COLO668 (cell line): ENCODE measurements around the gene TUBB2A.
"Not testable (repeated sequence)": the region's sequence is repeated elsewhere in the genome, so short reads cannot be mapped to it uniquely, and the experiment has no call there.

Source experiments
- DNase-seq: peaks from one replicate; lab custom pipeline; 2025; ENCODE audit not compliant: unreplicated experiment; lab: John Stamatoyannopoulos, UW

Gene TUBB2A

DNA sequence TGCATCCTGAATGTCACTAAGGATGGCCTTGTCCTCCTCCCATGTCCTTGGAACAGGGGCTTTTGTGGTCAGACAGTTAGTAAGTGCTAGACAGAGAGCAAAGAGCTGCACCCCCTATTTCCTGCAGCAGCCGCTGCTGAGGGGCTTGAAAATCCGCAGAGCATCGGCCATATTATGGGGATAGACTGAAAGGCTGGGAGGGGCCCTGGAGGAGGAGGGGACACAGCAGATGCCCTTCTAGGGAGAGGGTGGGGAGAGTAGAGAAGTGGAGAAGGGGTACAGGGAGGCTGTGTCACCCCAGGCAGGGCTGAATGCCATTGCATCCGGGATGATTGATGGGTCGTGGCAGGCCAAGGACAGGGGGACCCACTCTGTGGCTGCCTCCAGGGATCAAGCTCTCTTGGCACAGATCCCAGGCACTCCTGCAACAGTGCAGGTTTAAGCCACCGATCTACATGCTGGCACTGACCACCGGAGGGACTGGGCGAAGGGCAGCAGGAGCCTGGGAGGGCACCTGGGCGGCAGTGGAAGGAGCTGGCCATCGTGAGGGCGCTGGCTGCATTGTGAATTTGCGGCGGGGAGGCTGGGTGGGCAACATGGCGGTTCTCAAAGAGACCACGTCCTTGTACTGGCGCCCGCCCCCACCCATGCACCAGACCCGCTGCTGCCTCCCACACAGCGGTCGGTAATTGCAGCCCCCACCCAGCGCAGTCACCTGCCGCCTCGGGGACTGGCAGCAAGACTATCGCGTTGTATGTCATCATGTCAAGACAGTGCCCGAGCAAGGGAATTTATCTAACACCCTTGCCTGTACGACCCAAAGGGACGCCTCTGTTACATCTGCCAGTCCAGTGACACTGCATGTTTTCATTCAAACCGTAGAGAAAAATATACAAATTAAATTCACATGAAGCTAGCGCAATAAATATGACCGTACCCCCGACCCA lies 887 bp downstream of the TUBB2A start:
- DNase-seq = peak; percentile 21

DNA sequence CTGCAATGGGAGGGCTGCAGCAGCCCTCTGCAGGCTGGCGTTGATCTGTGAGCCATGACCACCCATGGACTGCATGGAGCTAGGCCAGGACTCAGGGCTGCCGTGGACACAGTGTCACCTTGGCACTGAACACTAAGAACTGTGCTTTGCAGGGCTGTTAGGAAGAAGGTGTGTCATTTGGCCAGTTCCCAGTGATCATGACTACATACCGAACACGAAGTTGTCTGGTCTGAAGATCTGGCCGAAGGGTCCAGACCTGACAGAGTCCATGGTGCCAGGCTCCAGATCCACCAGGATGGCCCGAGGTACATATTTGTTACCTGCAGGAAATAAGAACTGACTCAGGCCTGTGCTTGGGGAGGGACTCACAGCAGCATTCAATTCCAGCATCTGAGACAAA lies 1.9 kb downstream of the TUBB2A start:
- DNase-seq = not testable (repeated sequence)

DNA sequence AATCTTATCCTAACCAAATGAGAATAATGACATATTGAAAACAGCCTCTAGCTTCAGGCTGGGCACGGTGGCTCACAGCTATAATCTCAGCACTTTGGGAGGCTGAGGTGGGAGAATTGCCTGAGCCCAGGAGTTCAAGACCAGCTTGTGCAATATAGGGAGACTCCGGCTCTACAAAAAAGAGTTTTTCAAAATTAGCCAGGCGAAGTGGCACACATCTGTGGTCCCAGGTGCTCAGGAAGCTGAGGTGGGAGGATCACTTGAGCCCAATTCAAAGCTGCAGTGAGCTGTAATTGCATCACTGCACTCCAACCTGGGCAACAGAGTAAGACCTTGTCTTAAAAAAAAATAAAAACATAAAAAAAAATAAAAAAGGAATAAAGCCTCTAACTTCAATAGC lies 4.7 kb downstream of the TUBB2A start:
- no peak for DNase-seq

DNA sequence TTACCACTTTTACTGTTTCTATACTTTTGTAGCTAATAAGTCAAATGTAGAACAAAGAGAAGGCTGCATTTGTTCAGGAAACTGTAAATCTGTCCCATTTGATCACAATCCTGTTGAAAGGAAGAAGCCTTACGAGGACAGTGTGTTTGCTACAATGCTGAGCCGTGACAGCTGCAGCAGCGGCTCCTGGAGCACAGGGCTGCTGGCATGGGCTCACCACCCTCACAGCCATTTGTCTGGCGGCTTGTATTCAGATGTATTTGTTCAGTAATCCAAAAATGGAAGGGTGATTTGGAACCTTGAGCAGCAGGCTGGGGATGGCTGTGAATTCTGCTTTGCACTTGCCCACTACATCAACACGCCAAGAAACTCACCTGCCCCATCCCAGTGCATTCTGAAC lies 5.7 kb downstream of the TUBB2A start:
- DNase-seq = peak; percentile 22

DNA sequence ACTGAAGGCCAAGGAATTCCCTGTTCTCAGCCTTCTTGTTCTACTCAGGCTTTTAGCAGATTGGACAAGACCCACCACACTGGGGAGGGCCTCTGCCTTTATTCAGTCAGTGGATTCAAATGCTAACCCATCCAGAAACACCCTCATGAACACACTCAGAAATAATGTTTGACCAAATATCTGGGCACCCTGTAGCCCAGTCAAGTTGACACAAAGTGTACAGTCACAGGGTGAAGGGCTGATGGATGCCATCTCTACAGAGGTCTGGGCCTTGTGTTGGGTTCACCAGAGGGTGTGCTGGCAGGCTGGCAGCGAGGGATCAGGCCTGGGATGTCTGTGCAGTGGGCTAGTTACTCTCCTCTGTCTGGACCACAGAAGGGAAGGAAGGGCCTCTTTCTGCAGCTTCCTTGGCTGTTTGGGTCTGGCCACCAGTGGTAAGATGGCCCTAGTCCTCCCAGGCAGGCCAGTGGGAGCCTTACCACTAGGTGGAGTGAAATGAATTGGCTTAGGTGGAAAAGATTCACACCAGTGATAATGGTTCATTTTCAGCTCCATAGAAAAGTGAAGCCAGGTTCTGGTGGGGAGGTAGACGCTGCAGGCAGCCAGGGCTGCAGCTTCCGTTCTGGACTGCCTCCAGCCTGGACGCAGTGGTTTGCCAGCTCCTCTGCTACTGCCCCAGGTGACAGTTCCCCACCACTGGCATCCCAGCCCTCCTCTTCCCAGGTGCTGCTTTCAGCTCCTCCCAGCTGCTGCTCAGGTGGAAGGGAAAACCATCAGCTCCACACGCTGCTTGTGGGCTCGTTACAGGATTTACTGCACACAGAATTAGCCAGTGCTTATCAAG lies 9.2 kb downstream of the TUBB2A start:
- no peak for DNase-seq

DNA sequence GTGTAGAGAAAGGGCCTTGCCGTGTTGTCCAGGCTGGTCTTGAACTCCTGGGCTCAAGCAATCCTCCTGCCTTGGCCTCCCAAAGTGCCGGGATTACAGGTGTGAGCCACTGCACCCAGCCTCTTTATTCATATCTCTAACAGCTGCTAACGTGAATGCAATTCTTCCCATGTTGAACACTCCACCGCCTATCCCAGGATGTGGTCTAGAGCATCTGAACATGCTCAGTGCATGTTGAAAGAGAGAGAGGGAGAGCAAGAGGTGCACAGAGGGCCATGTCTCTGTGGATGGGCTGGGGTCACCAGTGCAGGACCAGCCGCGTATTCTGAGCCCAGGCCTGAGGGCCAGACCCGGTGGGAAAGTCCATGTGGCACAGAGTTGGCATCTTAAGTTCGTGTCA lies 12.8 kb downstream of the TUBB2A start:
- no peak for DNase-seq

DNA sequence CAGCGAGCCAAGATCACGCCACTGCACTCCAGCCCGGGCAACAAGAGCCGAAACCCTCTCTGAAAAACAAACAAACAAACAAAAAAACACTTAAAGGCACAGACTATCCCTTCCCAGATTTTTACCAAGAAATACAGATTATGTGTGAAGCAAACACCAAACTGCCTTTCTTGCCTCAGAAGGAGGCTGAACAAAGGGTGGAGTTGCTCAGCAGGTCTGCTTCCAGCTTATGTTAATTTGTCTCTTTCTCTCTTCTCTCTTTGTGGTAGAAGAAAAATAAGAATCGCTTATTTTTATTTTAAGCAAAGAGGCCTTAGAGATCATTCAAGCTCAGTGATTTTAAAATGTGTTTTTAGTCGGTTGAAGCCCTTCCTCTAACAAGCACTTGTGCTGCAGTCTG lies 14.2 kb downstream of the TUBB2A start:
- no peak for DNase-seq

DNA sequence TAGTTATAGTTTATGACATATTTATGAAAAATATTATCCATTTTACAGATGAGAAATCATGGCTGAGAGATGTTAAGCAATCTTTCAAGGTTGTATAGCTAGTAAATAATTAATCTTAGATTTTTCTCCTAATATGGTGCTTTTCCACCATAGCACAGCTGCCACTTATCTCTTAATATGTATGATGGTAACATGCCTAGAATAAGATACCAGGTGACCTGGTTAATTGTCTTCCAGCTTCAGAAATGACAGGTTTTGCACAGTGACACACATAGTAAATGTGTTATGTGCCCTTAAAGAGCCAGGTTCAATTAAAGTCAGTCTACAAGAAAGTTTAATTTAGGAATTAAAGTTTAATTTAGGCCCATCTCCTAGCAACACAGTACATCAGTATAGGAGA lies 14.8 kb downstream of the TUBB2A start:
- no peak for DNase-seq

DNA sequence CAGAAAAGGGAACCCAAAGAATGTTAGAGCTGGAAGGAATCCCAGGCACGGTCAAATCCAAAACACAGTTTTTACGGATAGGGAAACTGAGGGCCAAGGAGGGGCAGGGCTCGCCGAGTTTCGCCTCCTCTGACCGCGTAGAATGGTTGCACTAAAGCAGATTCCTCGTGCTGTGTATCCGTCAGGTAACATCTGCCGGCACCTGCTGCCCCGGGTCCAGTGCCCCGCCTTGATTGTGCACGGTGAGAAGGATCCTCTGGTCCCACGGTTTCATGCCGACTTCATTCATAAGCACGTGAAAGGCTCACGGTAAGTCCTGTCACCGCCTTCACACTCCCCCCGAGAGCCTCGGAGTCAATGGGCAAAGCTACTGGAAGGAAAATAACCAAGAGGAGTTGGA lies 17.1 kb downstream of the TUBB2A start:
- peak; percentile 16 for DNase-seq

DNA sequence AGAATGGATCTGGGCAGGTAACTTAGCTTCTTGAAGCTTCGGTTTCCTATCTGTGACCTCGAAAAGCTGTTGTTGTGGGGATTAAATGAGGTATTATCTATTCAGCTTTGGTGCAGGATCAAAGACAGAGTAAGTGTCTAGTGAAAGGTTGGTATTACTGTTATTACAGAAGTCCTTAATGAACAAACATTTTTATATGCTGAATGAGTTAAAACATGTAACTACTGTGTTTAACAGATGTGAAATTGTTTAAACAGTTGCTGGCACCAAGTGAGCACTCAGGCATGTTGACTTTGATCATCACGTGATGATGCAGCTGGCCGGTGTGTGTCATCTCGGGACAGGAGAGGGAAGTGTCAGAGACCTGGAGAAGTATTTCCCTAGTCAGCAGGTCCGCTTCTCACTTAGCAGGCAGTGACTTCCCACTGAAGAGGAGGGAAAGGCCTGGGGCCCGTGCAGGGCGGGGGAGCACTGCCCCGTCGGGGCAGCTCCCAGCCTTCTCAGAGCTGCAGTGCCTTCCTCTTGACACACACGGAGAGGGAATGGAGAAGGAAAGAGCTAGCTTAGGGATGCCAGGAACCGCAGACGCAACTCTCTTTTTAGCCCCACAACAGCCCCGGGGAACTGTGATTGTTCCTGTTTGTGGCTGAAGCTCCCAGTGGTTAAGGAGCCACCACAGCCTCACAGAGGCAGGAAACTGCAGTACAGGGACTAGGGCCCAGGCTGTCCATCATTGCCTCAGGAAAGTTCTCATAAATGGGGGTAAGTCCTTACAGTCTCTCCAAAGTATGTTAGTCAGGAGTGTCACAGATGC lies 18.0 kb downstream of the TUBB2A start:
- peak; percentile 77 for DNase-seq

DNA sequence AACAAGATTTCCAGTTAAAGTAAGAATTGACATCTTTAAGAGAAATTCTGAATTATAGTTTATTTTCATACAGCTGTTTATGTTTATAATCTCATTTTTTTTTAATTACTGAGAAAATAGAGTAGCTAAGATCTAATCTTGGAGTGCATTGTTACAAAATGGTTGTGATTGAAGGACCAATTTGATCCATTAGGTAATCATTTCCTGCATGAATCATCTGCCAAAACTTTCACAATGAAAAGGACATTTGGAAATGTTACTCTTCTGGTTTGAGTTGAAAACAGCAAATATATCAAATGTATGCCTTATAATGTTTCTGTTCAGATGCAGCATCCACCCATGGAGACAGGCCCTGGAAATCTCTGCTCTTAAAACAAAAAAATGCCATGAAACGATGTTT lies 19.0 kb downstream of the TUBB2A start:
- no peak for DNase-seq

DNA sequence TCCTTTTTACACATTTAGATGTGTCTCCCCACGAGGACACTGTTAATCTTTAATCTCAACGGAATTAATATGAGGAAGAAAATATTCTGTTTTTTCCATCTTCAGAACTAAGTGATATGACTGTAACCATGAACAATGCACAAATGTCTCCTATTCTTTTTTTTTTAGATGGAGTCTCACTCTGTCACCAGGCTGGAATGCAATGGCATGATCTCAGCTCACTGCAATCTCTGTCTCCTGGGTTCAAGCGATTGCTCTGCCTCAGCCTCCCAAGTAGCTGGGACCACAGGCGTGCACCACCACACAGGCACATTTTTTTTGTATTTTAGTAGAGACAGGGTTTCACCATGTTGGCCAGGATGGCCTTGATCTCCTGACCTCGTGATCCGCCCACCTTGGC lies 19.5 kb downstream of the TUBB2A start:
- not testable (repeated sequence) for DNase-seq

DNA sequence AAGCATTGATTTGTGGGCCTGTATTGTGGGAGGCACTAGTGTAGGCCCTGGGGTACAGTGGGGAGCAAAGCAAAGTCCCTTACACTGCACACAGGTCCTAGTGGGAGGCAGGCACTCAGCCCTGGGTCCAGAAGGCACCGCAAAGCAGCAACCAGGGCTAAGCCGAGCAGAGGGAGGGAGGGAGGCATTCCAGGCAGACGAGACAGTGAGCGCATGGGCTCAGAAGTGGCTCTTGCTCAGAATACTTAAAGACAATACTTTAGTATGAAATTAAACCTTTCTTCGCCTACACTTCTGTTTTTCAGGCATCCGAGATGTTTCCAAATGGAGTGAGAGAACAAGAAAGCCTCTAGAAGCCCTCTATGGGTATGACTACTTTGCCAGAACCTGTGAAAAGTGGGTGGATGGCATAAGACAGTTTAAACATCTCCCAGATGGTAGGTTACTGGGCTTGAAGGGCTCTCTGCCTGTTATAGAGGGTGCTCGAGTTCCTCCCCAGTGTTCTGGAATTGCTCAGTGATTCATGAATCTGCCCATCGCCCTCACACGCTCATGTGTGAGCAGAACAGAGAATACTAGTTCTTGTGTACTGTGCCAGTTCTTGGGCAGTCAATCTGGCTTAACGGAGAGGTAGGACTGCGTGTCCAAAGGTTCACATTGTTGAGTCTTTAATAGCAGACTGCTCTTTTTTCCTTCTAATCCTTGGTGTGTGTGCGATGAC lies 20.1 kb downstream of the TUBB2A start:
- DNase-seq = no peak

DNA sequence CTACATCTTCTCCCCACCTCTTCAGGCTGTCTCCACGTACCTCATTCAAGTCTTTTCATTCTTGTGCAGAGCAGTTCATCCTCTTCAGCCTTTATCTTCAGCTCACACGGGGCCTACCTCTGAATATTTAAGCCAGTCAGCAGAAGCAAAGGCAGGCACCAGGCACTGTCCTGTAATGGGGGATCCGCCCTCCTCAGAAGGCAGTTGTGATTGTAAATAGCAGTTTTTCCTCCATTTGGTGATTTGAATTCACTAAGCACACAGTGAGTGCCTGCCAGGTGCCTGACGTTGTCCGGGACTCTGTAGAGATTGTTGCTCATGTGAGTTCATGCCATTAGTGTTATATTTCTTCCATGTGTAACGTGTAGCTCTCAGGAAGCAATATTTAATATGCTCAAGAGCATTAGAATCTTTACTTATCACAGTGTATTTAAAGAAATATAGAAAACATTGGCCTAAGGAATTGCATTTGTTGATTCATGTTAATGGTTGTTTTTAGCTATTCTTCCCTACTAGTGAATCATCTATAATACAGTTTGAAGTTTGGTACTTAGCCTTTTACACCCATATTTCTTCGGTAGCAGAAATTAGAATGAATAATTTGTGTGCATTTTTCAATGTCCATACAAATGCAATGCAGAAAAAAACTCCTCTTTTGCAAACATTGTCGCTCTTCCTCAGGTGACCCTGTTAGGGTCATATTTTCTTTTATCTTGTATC lies 20.9 kb downstream of the TUBB2A start:
- peak; percentile 11 for DNase-seq

DNA sequence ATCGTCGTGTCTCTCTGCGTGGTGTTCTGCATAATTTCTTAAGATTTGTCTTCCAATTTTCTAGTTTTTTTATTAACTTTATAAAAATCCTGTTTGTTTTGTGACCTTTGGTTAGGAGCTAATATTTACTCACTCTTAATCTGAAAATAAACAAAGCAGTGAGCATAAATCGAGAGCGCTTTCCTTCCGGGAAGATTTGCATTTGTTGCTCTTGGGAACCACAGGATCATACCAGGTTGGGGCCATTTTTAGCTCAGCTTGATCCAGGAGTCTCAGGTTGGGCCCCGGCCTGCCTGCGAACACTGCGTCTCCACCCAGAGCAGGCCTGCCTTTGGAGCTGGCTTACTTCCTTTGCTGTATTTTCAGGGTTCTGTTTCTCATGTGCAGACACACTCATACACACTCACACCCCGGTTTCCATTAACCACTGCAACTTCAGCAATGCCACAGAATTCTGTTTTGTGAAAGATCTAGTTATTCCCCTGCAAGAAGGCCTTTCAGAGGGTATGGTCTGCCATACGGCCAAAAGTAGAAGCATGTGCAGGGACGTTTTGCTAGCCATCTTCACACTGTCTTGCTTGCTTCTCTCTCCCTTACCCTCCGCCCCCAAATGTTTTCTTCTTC lies 21.6 kb downstream of the TUBB2A start:
- peak; percentile 35 for DNase-seq

DNA sequence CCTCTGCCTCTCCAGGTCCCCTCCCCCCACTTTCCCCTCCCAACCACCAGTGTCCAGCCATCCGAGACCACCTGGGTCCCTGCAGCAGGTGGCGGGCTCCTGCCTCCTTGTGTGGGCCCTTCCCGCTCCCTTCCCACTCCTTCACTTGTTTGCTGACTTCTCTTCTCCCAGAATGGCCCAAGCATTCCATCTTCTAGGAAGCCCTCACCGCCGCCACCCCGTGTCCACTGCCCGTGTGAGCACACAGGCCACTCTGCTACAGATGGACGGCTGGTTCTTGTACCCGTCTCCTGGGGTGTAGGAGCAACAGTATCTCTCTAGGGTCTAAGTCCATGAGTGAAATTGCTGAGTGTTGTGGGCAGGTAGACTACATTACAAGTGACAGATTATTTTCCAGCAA lies 23.8 kb downstream of the TUBB2A start:
- no peak for DNase-seq

DNA sequence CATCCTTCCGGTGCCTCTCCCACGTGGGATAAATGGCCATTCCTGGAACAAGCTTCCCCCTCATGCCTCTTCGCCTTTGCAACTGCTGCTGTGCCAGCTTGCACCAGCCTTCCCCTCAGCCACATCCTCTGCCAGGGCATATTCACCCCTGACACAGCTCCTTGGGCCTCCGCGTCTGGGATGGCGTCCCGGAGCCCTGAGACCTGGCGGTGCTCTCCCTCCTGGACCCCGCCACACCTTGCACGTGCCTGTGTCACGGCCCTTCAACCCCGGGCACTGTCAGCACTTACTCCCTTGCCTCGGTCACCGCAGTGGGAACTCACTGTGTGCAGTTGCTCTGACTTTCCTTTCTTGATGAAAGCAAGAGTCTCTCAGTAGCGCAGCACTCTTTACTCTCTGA lies 25.6 kb downstream of the TUBB2A start:
- no peak for DNase-seq

DNA sequence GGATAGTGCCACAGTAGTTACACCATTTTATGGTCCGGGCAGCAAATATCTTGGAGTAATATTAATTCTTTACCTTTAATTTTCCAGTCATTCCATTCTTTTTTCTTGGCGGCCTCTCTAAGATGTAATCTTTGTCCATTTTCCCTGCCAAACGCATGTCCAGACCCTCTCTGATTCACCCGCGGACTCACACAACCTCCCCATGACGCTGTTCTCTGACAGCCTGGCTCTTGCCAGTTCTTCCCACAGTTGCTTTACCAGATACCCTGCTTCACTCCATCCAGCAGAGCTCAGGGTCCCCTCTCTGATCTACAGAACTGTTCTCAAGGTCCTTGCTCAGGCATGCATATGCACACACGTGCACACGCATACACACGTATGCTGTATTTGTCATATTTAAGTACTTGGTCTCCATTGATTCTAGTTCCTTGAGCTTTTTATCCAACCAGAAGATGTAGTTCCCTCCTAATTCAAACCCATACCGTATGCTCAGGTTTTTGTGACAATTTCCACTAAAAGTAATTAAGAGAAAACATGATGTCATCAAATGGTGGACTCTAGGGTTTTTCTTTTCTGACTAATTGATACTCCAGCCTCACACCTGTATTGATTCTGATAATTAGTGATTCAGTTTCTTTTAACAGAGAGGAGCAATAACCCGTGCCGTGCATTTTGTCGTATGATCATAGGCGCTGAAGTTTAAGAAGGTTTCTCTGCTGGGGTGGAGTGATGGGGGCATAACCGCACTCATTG lies 28.8 kb downstream of the TUBB2A start:
- no peak for DNase-seq

DNA sequence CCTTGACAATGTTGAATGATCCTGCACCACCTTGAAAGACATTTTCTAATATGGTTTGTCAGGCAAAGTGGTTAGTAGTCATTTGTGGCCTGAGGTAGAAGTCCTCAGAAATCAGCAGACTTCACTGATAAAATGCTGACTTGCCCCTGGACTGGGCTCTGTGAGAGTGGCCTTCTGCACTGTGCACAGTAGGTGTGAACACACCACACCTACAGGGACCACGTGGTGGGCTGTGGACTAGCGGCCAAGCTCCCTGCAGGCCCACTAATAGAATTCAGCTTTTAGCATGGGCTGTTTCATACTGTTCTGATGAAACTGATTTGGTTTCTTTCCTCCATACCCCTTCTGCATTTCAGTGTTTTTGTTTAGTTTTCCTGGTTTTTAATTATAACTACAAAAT lies 31.5 kb downstream of the TUBB2A start:
- no peak for DNase-seq
